ENCODE measurements around the gene TROAP. TPM values are rescaled to one million over a fixed set of nuclear protein-coding genes. Genes with fewer than 3 reads are reported as not detected.
"Not testable (repeated sequence)": the region's sequence is repeated elsewhere in the genome, so short reads cannot be mapped to it uniquely, and the experiment has no call there.

TROAP gene, protein sequence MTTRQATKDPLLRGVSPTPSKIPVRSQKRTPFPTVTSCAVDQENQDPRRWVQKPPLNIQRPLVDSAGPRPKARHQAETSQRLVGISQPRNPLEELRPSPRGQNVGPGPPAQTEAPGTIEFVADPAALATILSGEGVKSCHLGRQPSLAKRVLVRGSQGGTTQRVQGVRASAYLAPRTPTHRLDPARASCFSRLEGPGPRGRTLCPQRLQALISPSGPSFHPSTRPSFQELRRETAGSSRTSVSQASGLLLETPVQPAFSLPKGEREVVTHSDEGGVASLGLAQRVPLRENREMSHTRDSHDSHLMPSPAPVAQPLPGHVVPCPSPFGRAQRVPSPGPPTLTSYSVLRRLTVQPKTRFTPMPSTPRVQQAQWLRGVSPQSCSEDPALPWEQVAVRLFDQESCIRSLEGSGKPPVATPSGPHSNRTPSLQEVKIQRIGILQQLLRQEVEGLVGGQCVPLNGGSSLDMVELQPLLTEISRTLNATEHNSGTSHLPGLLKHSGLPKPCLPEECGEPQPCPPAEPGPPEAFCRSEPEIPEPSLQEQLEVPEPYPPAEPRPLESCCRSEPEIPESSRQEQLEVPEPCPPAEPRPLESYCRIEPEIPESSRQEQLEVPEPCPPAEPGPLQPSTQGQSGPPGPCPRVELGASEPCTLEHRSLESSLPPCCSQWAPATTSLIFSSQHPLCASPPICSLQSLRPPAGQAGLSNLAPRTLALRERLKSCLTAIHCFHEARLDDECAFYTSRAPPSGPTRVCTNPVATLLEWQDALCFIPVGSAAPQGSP
- total RNA-seq (2014; rRNA removed; shearing (Covaris generic)) = 39.8 and 56.9 TPM in 2 replicates

DNA sequence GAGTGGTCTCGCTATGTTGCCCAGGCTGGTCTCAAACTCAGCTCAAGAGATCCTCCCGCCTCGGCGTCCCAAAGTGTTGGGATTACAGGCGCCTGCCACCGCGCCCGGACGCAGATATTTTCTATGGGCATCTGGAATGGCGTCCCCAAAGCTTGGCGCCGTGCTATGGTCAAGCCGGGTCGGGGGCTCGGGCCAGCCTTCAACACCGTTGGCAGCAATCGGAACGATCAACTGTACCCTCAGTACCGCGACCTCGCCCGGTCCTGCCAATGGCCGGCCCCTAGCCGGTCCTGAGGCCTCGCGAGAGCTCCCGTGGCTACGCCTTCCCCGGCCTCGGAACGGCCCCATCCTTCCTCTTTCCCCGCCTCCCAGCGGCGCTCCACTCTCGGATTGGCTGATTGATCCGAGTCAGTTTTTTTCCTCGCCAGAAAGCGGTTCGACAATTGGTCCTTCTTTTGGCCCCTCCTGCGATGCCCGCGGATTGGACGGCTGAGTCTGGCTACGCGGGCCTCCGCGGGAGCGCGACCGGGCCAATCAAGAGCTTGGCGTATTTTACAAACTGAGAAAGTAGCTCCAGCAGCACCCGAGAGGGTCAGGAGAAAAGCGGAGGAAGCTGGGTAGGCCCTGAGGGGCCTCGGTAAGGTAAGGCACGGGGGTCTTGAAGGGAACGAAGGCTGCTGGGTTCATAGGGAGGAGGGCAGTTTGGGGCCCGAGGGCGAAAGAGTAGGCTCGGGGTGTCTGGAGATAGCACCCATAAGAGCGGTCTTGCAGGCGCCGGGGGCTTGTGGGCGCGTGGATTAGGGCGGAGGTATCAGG, at the start of gene TROAP:
Gene TROAP, plus strand, starts transcription at position 548 of the 816 bp plus-strand sequence. CDS start 354 bp downstream, outside the sequence.
- peak; percentile 96 for DNase-seq (ENCODE audit: low spot score)

DNA sequence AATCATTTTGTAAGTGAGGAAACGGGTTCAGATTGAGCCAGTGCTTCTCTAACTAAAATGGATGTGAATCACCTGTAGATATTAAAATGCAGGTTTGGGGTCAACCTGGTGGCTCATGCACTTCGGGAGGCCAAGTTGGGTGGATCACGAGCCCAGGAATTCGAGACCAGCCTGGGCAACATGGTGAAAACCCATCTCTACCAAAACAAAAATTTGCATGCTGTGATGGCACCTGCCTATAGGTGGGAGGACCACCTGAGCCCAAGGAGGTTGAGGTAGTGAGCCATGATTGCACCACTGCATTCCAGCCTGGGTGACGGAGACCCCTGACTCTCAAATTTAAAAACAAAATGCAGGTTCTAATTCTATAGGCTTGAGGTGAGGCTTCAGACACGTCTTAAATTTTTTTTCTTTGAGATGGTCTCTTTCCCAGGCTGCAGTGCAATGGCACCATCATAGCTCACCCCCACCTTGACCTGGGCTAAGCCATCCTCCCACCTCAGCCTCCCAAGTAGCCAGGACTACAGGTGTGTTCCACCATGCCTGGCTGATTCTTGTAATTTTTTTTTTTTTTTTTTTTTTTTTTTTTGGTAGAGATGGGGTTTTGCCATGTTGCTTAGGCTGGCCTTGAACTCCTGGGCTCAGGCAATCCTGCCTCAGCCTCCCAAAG, 49.2 kb upstream of the TROAP start:
- DNase-seq (ENCODE audit: low spot score) = no peak

DNA sequence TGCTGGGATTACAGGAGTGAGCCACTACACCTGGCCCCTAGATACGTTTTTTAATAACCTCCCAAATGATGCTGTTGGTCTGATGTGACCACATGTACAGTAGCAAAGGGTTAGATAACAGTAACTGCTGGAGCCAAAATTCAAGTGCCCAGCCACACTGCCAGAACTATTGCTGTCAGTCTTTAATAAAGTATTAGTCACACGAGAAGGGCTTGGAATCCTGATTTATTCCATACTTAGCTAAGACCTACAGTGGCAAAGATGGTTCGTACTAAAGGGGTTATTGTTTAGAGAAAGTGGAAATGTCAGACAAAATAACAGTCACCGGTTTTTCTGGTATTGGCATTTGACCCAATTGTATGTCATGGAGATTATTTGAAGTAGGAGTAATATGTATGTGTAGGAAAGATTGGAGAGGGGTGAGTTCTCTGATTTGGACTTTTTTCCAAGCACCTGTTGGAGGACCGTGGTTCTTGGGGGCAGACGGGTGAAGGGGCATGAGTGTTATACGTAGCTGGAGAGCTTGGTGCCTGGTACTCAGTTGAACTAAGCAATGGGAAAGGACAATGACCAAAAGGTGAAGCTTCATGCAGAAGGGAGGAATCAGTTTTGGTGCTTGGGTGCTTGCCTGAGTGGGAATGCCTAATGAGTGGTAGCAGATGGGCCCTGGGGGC, 48.5 kb upstream of the TROAP start:
- DNase-seq (ENCODE audit: low spot score) = no peak

DNA sequence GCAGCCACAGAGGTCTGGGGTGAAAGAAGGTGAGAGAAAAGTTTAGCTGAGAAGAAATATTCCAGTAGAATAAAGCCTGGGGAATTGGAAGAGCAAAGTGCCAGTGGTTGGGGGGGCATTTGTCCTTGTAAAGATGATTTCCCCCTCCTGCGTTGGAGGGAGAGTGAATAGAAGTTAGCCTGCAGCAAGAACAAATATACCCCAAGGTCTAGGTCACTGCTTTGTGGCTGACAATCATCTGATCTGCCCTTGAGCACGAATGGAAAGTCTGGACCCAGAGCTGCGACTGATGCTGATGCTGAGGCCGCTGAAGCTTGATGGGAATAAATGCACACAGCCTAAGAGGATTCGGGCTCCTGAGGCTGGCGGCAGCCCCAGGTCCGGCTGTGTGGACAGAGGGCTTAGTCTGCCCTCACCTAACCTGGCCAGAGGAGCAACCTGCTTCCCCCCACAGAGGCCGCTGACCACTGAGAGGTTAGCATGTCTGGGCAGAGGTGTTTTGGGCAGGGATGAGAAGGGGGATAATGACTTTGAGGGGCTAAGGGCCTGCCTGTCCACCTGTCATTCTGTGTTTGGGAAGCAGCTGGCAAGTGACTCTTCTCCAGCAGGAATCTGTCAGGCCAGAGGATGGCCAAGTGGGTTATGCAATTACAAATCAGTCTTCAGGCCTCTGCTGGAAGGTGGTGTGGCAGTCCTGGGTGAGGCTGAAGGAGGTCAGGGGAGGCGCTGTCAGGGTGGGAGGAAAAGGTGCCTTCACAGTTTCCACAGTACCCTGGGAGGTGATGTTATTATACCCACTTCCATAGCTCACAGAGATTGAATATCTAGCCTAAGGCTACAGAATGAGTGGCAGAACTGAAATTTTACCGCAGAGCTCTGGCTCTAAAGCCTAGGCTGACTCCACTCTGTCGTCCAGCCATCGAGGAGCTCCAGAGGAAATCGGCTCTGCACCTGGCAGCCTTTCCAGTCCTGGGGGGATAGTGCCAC, 46.5 kb upstream of the TROAP start:
- DNase-seq (ENCODE audit: low spot score) = no peak

DNA sequence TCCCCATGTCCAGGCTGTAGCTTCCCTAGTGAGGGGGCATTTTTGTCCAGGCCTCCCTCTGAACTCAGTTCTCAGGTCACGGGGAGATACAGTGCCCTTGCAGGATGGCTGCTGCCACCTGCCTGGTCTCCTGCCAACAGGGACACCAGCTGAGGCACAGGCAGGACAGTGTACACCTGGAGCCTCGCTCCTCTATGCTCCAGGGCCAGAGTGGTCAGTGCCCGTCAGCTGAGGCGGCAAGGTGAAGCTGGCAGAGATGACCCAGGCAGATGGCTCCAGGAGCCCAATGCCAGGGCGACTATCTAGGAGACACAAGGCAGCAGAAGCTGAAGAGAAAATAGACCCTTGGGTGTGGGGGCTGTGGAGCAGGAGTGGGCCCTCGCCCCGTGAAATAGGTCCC, 45.6 kb upstream of the TROAP start:
- DNase-seq (ENCODE audit: low spot score) = no peak

DNA sequence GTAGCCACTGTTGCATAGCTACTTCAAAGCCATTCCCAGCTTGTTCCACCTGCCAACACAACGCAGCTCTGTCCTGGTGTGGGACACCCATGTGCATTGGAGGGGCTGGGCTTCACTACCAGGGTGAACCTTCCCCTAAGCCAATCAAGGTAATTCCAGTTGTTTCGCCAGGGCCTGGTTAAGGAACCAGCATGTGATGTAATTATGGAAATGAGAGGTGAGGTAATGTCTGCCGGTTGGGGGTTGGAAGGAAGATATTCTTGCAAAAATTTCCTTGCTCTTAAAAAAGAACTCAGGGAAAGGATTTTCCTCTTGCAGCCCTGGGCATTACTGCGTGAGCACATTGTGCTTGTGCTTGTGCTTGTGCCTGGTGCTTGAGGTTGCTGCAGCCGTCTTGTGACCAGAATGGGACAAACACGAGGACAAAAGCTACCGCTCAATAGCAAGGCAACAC, 43.3 kb upstream of the TROAP start:
- DNase-seq (ENCODE audit: low spot score) = peak; percentile 50

DNA sequence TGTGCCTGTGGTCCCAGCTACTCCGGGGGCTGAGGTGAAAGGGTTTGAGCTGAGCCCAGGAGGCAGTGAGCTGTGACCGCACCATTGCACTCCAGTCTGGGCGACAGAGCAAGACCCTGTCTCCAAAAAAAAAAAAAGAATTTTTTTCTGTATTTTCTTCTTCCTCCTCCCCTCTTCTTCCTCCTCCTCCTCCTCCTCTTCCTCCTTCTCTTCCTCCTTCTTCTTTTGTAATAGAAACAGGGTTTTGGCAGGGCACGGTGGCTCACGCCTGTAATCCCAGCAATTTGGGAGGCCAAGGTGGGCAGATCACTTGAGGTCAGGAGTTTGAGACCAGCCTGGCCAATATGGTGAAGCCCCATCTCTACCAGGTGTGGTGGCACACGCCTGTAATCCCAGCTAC, 42.5 kb upstream of the TROAP start:
- DNase-seq (ENCODE audit: low spot score) = not testable (repeated sequence)

DNA sequence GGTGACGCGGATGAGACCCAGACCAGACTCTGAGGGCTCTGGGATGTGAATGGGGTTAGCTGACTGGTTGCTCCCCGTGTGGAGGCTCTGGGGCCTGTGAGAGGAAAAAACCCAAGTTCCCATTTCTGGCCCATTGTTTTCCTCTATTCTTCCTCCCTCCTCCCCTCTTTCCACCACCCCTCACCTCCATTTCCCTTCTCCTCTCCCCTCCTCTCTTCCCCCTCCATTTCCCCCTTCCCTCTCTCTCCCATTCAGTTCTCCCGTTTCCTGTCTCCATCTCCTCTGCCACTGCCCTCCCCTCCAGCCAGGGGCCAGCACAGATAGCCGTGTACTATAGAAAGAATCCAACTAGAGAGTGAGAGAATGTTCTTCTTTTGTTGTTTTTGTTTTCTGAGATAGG, 40.8 kb upstream of the TROAP start:
- no peak for DNase-seq (ENCODE audit: low spot score)

DNA sequence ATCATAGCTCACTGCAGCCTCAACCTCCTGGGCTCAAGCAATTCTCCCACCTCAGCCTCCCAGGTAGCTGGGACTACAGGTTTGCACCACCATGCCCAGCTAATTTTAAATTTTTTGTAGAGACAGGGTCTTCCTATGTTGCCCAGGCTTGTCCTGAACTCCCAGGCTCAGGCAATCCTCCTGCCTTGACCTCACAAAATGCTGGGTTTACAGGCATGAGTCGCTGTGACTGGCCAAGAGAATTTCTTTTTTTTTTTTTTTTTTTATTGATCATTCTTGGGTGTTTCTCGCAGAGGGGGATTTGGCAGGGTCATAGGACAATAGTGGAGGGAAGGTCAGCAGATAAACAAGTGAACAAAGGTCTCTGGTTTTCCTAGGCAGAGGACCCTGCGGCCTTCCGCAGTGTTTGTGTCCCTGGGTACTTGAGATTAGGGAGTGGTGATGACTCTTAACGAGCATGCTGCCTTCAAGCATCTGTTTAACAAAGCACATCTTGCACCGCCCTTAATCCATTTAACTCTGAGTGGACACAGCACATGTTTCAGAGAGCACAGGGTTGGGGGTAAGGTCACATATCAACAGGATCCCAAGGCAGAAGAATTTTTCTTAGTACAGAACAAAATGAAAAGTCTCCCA, 40.2 kb upstream of the TROAP start:
- not testable (repeated sequence) for DNase-seq (ENCODE audit: low spot score)

DNA sequence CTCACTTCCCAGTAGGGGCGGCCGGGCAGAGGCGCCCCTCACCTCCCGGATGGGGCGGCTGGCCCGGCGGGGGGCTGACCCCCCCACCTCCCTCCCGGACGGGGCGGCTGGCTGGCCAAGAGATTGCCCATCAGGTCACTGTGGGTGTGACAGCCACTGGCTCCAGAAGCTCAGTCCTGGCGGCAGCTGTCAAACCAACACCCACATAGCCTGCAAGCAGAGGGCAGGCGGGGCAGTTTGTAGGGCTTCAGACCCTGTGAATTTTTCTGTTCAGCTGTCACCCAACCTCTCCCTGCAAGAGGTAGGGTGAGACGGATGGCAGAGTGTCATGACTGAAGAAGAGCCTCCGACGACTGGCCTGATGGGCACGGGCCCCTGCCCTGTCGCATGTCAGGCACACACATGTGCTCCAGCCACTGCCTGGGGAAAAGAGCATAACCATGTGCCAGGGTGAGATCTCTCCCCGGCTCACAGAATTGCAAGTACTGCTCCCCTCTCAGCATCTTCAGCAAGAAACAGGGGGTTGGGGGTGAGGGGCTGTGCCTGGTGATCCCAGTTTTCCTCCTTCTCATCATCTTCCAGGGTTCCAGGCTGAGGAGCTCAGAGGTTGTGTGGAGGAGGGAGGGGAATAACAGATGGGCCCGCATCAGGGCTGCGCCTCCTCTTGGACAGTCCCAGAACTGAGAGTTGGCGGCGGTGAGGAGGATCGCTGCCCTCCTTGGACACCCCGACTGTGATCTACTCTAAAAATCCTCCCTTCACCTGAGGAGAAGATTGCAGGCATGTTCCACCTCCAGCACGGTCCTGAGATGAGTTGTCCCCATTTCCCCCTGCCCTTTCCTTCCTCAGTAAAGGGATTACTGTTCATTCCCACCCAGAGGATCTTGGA, 39.3 kb upstream of the TROAP start:
- no peak for DNase-seq (ENCODE audit: low spot score)

DNA sequence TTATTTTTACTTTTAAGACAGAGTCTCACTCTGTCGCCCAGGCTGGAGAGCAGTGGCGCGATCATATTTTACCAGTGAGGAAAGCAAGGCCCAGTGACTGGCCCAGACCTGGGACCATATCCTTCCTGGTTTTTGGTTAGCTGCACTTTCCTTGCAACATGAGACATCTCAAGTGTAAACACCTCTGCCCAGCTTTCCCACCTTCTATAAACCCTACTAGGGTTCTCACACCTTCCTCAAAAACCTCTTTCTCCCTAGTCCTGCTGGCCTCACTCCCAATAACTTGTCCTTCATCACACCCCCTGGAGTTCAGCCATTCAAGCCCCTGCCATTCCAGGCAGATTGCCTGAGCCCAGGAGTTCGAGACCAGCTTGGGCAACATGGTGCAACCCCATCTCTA, 38.4 kb upstream of the TROAP start:
- no peak for DNase-seq (ENCODE audit: low spot score)

DNA sequence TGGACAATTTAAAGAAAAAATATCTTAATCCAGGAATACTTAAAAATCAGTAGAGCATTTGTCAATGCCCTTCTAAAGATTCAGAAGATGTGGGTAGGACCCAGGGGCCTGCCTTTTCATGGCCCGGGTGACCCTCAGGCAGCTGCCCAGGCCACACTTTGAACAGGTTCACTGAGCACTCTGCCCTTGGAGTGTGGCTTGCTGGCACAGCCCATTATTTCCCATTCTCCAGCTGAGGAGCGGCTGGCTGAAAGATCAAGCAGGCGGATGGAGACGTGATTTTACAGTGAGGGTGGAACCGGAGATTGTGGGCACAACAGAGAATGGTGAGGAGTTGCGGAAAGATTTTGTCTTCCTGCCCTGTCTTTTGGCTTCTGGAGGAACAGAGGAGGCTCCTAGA, 35.2 kb upstream of the TROAP start:
- DNase-seq (ENCODE audit: low spot score) = no peak

DNA sequence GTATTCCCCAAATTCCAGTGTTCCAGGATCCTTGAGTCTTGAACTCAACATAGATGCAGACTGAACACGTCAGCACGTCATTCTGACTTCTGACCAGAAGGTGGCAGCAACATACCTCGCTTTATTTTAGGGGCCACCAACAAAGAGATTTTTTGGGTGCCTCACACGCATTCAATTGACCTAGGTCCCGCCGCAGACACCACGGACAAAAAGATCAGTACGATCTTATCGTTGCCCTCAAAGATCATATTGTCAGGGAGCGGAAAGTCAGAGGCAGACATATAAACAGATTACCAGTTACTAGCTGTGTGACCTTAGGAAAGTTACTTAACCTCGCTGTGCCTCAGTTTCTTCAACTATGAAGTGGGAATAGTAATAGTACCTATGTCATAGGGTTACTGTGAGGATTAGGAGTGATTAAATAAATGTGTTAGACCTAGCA, 34.6 kb upstream of the TROAP start:
- peak; percentile 45 for DNase-seq (ENCODE audit: low spot score)

DNA sequence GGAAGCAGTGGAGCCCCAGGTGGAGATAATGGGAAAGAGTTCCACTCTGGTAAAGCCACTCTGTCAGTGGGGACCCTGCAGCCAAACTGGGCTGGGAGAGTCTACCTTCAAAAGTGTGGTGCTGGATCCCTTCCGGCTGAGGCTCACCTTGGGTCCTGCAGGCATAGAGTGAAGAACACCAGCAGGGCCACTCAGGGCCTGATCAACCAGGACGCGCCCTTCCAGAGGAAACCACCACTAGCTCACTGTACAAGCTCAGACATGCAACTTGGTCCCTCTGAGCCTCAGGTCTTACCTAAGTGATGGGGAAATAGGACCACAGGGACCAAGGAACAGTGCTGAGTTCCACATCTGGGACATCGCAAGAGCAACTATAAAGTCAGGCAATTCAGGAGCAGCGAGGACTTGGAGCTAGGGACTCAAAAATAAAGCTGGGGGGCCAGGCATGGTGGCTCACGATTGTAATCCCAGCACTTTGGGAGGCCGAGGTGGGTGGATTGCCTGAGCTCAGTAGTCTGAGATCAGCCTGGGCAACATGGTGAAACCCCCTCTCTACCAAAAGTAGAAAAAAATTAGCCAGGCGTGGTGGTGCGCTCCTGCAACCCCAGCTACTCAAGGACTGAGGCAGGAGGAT, 34.0 kb upstream of the TROAP start:
- DNase-seq (ENCODE audit: low spot score) = no peak

DNA sequence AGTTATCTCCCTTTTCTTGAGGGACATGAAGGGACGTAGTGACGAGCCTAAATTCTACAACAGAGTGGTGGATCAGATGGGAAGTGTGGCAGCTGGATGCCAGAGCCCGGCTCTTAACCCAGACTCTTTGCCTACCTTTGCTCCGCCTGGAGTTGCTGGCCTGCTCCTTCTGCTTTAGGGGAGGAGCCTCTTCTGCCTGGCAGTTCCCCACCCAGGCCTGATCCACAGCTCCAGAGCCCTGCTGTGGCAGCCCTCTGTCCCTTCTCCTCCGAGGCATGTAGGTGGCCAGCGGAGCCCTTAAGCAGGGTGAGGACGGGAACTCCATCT, 30.4 kb upstream of the TROAP start:
- no peak for DNase-seq (ENCODE audit: low spot score)

DNA sequence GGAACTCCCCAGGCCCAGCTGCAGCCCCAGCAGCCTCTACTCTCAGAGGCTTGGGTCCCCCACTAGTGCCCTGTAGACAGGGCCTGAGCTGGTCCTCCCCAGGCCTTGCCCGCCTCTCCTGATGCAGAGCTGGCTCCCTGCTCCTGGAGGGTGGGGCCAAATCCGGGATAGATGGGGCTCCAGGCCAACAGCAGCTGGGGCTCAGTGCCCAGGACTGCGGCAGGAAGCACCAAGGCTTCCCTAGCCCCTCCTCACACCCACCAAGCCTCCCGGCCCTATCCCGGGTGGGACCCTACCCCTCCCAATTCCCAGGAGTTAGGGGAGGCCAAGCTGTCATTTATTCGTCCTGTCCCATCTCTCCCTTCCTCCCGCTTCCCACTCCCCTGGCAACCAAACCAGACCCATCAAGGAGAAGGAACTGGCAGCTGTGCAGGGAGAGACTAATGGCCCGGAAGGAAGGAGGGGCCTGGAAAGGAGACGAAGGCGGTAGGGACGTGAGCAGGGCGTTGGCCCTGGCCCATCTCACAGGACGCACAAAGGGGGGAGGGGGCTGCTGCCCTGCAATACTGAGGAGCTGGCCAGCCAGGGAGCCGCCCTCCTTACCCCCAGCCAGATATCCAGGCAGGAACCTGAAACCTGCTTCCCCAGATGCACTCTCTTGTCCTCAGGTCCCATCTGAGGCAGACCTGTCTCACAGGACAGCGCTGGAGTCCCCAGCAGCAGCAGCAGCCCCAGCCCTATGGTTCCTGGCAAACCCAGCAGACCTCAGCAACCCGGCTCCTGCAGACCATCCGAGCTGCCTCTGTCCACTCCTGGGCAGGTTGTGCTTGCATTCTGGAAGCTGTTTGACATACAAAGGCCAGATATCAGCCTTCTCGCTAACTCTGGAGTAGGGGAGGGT, 29.7 kb upstream of the TROAP start:
- DNase-seq (ENCODE audit: low spot score) = no peak
